HG02759 (cell line): ENCODE measurements around the gene GGT6.

Source experiments
- ATAC-seq: cut with Tn5 transposase; IDR thresholded peaks from one replicate; pipeline ENCODE4 v1.9.1; 2021; ENCODE audit warnings: mild to moderate bottlenecking, moderate library complexity; ENCODE audit not compliant: unreplicated experiment

GGT6 gene

DNA sequence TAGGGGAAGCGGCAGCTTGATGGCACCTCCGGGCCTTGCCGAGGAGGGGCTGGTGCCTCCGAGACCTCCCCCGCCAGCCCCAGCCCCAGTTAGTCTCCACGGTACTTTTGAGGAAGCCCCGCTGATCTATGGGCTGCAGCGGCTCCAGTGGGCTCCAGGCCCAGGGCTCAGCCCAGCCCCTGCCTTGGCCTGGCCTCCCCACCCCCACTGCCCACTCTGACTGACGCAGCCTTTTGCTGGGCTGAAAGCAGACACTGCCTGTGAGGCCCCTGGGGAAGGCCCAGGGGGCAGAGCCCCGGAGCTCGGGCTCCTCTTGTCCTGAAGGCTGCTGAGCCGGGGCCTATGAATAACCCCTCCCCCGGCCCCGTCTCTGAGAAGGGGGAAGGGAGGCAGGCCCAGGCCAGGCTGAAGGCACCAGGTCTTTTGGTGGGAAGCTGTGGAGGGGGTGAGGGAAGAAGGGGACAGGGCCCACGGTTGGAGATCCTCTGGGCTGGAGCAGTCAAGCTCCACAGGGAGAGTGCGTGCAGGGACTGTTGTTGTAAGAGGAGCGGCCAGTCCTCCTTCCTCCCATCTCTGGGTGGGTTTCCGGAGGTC, 16.4 kb upstream of the GGT6 start:
- no peak for ATAC-seq

DNA sequence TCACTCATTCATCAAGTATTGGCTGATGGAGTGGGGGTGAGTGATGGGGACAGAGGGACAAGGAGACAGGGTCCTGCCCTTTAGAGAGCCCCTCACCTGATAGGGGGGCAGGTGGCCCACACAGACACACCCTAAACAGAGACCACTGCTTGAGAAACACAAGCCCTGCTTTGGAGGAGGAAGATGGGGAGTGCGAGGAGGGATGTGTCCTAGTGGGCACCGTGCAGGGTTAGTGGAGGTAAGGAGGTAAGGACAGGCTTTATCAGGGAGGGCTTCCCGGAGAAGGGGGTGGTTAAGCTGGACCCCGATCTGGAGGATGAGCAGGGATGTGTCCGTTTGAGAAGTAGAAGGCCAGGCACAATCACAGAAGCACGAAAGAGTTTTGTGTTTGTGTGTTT, 15.8 kb upstream of the GGT6 start:
- ATAC-seq, result no peak

DNA sequence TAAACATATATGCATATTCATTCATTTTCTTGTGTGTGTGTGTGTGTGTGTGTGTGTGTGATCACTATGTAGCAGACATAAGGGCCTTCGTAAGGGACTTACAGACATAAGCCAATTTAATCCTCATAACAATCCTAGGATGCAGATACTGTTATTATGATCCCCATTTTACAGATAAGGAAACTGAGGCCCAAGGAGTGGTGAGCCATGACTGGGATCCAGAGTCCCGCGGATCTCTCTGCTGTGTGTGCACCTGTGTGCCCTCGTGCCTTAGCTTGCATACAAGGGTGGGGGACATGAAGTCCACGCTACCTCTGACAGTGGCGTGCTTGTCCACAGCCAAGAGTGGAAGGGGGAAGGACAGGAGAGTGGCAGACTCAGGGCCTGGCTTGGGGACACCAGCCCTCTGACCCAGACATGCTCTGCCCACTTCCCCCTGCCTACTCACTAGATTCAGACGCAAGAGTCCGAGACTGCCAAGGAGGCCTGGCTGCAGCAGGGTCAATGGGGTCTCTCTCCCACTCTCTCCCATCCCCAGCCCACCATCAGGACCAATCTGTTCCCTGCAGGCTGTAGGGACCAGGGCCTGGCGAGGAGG, 14.2 kb upstream of the GGT6 start:
- ATAC-seq, result no peak

GRCh38 chr17:4573669-4574068, 13.3 kb upstream of the GGT6 start:
- no peak for ATAC-seq

GRCh38 chr17:4573115-4573514, 12.7 kb upstream of the GGT6 start:
- no peak for ATAC-seq

GRCh38 chr17:4572131-4572530, 11.8 kb upstream of the GGT6 start:
- ATAC-seq, result no peak

DNA sequence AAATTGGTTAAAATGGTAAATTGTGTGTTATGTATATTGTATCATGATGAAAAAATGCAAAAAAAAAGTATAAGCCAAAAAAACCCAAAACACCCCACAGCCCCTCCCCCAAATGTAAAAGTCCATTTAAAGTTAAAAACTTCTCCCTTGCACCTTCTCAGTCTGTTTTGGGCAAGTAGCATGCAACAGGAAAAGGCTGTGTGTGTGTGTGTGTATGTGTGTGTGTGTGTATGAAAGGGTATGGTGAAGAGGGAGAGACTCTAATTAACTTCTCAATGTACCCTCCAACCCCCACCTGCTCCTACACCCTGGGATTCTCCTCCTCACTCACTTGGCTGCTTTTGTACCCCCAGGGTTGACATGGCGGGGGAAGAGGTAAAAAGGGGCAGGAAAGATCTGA, 9.2 kb upstream of the GGT6 start:
- ATAC-seq, result no peak

GRCh38 chr17:4566785-4567184, 6.4 kb upstream of the GGT6 start:
- no peak for ATAC-seq

- no peak for ATAC-seq
Measured at GRCh38 chr17:4565209-4566141, 5.1 kb upstream of the GGT6 start.

- ATAC-seq, result no peak
Measured at GRCh38 chr17:4562015-4562969, 1.9 kb upstream of the GGT6 start.

- ATAC-seq, result no peak
Measured at GRCh38 chr17:4560837-4561256, 470 bp upstream of the GGT6 start.

GRCh38 chr17:4559966-4560365, 411 bp downstream of the GGT6 start:
- no peak for ATAC-seq

- no peak for ATAC-seq
Measured at GRCh38 chr17:4559139-4559791, 1.1 kb downstream of the GGT6 start.

DNA sequence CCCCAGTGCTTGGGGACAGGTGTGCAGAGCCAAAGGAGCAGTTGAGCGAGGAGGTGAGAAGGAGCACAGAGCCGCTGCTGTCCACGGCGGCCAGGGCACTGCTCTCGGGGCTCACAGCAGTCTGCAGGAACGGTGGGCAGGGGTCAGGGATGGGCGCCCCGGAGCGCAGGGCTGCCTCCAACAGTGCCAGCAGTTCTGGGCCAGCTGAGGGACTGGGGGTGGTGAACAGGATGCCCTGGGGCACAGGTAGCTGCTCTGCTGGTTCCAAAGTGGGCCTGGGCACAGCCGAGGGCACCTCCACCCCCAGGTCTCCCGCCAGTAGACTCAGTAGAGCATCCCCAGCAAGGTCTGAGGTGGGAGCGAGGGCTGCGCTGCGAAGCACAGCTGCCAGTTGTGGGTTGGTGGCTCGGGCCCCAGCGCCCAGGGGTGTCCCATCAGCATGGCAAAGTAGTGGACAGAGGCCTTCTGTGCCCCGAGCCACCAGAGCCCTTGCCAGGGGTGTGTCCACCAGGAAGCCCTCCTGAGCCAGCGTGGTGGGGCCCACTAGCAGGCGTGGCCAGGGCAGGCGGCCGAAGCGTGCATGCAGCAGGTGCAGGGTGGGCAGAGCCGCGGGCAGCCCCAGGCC, 1.9 kb downstream of the GGT6 start:
- no peak for ATAC-seq

DNA sequence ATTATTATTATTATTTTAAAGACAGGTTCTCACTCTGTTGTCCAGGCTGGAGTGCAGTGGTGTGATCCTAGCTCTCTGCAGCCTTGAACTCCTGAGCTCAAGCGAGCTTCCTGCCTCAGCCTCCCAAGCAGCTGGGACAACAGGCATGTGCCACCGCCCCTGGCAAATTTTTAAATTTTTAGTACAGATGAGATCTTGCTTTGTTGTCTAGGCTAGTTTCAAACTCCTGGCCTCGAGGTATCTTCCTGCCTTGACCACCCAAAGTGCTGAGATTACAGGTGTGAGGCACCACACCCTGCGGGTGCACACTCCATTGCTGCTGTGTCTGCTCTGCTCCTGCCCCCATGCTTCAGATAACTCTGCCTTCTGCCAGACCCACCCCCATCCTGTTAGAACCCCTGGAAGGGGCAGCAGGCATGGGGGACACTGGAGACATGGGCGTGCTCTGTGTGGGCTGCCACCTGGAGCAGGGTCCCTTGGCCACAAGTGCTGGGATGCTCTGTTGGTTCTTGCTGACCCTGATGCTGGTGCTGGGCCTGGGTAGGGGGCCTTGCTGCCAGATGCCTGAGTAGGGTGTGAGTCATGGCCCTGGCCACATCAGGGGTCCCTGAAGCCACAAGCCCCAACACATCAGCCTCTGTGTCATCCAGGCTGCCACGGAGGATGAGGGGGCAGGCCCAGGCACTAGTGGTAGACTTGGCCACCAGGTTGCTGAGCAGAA, 2.6 kb downstream of the GGT6 start:
- no peak for ATAC-seq

GRCh38 chr17:4556996-4557395, 3.4 kb downstream of the GGT6 start:
- ATAC-seq, result no peak

- no peak for ATAC-seq
Measured at GRCh38 chr17:4555873-4556759, 4.3 kb downstream of the GGT6 start.
